Measurements from ENCODE around the gene ZNF783.

Gene ZNF783

GRCh38 chr7:149286811-149287400 is 24.9 kb downstream of the ZNF783 start:
- DNase-seq (ENCODE audit: insufficient read length) (no peak), FAIRE-seq (no peak)
- TF ChIP-seq POLR2AphosphoS5 (IDR thresholded peaks at IDR 0.05; ENCODE audit: low read depth, low read length) (no peak), TAF1 (IDR thresholded peaks at IDR 0.05; ENCODE audit: borderline replicate concordance, low read depth, low read length) (no peak), POLR2A (IDR thresholded peaks at IDR 0.05; ENCODE audit: low read depth, low read length) (no peak)

- DNase-seq (ENCODE audit: insufficient read length) (no peak), FAIRE-seq (no peak)
- no peak for TF ChIP-seq POLR2A (IDR thresholded peaks at IDR 0.05; ENCODE audit: low read depth, low read length)
- TF ChIP-seq POLR2AphosphoS5 (IDR thresholded peaks at IDR 0.05; ENCODE audit: low read depth, low read length) = no peak
- no peak for TF ChIP-seq TAF1 (IDR thresholded peaks at IDR 0.05; ENCODE audit: borderline replicate concordance, low read depth, low read length)
Measured at GRCh38 chr7:149287622-149288021, 25.6 kb downstream of the ZNF783 start.

- no peak for FAIRE-seq
- TF ChIP-seq TAF1 (IDR thresholded peaks at IDR 0.05; ENCODE audit: borderline replicate concordance, low read depth, low read length) = no peak
- no peak for TF ChIP-seq POLR2A (IDR thresholded peaks at IDR 0.05; ENCODE audit: low read depth, low read length)
- no peak for TF ChIP-seq POLR2AphosphoS5 (IDR thresholded peaks at IDR 0.05; ENCODE audit: low read depth, low read length)
- no peak for DNase-seq (ENCODE audit: insufficient read length)
Measured at GRCh38 chr7:149289262-149289661, 27.3 kb downstream of the ZNF783 start.

GRCh38 chr7:149289856-149290255 is 27.9 kb downstream of the ZNF783 start:
- FAIRE-seq = no peak
- no peak for TF ChIP-seq POLR2A (IDR thresholded peaks at IDR 0.05; ENCODE audit: low read depth, low read length)
- no peak for DNase-seq (ENCODE audit: insufficient read length)

GRCh38 chr7:149291036-149291780 is 29.2 kb downstream of the ZNF783 start:
- no peak for TF ChIP-seq POLR2A (IDR thresholded peaks at IDR 0.05; ENCODE audit: low read depth, low read length)
- no peak for TF ChIP-seq POLR2AphosphoS5 (IDR thresholded peaks at IDR 0.05; ENCODE audit: low read depth, low read length)
- no peak for TF ChIP-seq TAF1 (IDR thresholded peaks at IDR 0.05; ENCODE audit: borderline replicate concordance, low read depth, low read length)
- DNase-seq (ENCODE audit: insufficient read length) (no peak), FAIRE-seq (no peak)

- DNase-seq (ENCODE audit: insufficient read length) = no peak
- no peak for FAIRE-seq
- TF ChIP-seq POLR2AphosphoS5 (IDR thresholded peaks at IDR 0.05; ENCODE audit: low read depth, low read length) = no peak
Measured at GRCh38 chr7:149291781-149292461, 29.9 kb downstream of the ZNF783 start.

- FAIRE-seq (no peak), DNase-seq (ENCODE audit: insufficient read length) (no peak)
- TF ChIP-seq TAF1 (IDR thresholded peaks at IDR 0.05; ENCODE audit: borderline replicate concordance, low read depth, low read length) (no peak), POLR2A (IDR thresholded peaks at IDR 0.05; ENCODE audit: low read depth, low read length) (no peak), POLR2AphosphoS5 (IDR thresholded peaks at IDR 0.05; ENCODE audit: low read depth, low read length) (no peak)
Measured at GRCh38 chr7:149292462-149292823, 30.4 kb downstream of the ZNF783 start.

- TF ChIP-seq POLR2AphosphoS5 (IDR thresholded peaks at IDR 0.05; ENCODE audit: low read depth, low read length) = no peak
- no peak for TF ChIP-seq TAF1 (IDR thresholded peaks at IDR 0.05; ENCODE audit: borderline replicate concordance, low read depth, low read length)
- no peak for TF ChIP-seq POLR2A (IDR thresholded peaks at IDR 0.05; ENCODE audit: low read depth, low read length)
- FAIRE-seq (no peak), DNase-seq (ENCODE audit: insufficient read length) (no peak)
Measured at GRCh38 chr7:149293338-149293737, 31.3 kb downstream of the ZNF783 start.

- FAIRE-seq (no peak), DNase-seq (ENCODE audit: insufficient read length) (no peak)
- TF ChIP-seq POLR2A (IDR thresholded peaks at IDR 0.05; ENCODE audit: low read depth, low read length) = no peak
Measured at GRCh38 chr7:149293946-149294633, 32.1 kb downstream of the ZNF783 start.

GRCh38 chr7:149294634-149295480 is 32.9 kb downstream of the ZNF783 start:
- FAIRE-seq (no peak), DNase-seq (ENCODE audit: insufficient read length) (no peak)
- TF ChIP-seq POLR2AphosphoS5 (IDR thresholded peaks at IDR 0.05; ENCODE audit: low read depth, low read length) (no peak), POLR2A (IDR thresholded peaks at IDR 0.05; ENCODE audit: low read depth, low read length) (no peak), TAF1 (IDR thresholded peaks at IDR 0.05; ENCODE audit: borderline replicate concordance, low read depth, low read length) (no peak)

GRCh38 chr7:149295481-149295850 is 33.5 kb downstream of the ZNF783 start:
- no peak for FAIRE-seq
- TF ChIP-seq POLR2AphosphoS5 (IDR thresholded peaks at IDR 0.05; ENCODE audit: low read depth, low read length) (no peak), POLR2A (IDR thresholded peaks at IDR 0.05; ENCODE audit: low read depth, low read length) (no peak), TAF1 (IDR thresholded peaks at IDR 0.05; ENCODE audit: borderline replicate concordance, low read depth, low read length) (no peak)

More at GRCh38 chr7:149295481-149295850, 33.5 kb downstream of the ZNF783 start:
- no peak for DNase-seq (ENCODE audit: insufficient read length)

Data from GM12892 (cell line).